Measurements from ENCODE around the gene ADGRD2. TPM values are rescaled to one million over a fixed set of nuclear protein-coding genes. Genes with fewer than 3 reads are reported as not detected.

Gene ADGRD2
- polyA plus RNA-seq, 4 donors: not detected

GRCh38 chr9:124440786-124441185, 9.5 kb upstream of the ADGRD2 start:
- FAIRE-seq: no peak
- H3K4me3 ChIP-seq (ENCODE audit: low read depth in 1 of 3, low read length in 3 of 3): no peak overlapping the region
- no peaks in the 10 kb centered on the region for H3K4me1 ChIP-seq (ENCODE audit: control insufficient read depth in 3 of 3, insufficient read depth in 2 of 3, low read depth in 1 of 3, low read length in 2 of 3)
- H3K27me3 ChIP-seq (ENCODE audit: control insufficient read depth in 3 of 3, insufficient read depth in 3 of 3, low read length in 3 of 3): peaks cover 0 to 2% (median 0%) of the 10 kb centered on the region in 3 donors
- DNase-seq: no peak
- no peak overlapping the region for H3K27ac ChIP-seq (ENCODE audit: low read depth in 1 of 3, low read length in 2 of 3)
- H3K9me3 ChIP-seq (ENCODE audit: control insufficient read depth in 2 of 2, insufficient read depth in 1 of 2, low read depth in 1 of 2, low read length in 1 of 2): peaks cover 0 to 12% of the 10 kb centered on the region in 2 donors
- no peaks in the 10 kb centered on the region for H3K36me3 ChIP-seq (ENCODE audit: control insufficient read depth in 3 of 3, insufficient read depth in 2 of 3, low read depth in 1 of 3, low read length in 3 of 3)
- 76 to 86% (median 79%) methylated on average over 10 of the region's 10 CpGs for WGBS, 3 donors

GRCh38 chr9:124441291-124441690, 9.0 kb upstream of the ADGRD2 start:
- WGBS, 3 donors: 60 to 81% (median 64%) methylated on average over 16 of the region's 16 CpGs
- H3K4me3 ChIP-seq (ENCODE audit: low read depth in 1 of 3, low read length in 3 of 3): no peak overlapping the region
- peaks cover 0 to 12% of the 10 kb centered on the region in 2 donors for H3K9me3 ChIP-seq (ENCODE audit: control insufficient read depth in 2 of 2, insufficient read depth in 1 of 2, low read depth in 1 of 2, low read length in 1 of 2)
- H3K27me3 ChIP-seq (ENCODE audit: control insufficient read depth in 3 of 3, insufficient read depth in 3 of 3, low read length in 3 of 3): peaks cover 0 to 2% (median 0%) of the 10 kb centered on the region in 3 donors
- H3K27ac ChIP-seq (ENCODE audit: low read depth in 1 of 3, low read length in 2 of 3): no peak overlapping the region
- no peaks in the 10 kb centered on the region for H3K36me3 ChIP-seq (ENCODE audit: control insufficient read depth in 3 of 3, insufficient read depth in 2 of 3, low read depth in 1 of 3, low read length in 3 of 3)
- FAIRE-seq: no peak
- H3K4me1 ChIP-seq (ENCODE audit: control insufficient read depth in 3 of 3, insufficient read depth in 2 of 3, low read depth in 1 of 3, low read length in 2 of 3): no peaks in the 10 kb centered on the region
- DNase-seq: no peak

GRCh38 chr9:124442379-124442778, 7.9 kb upstream of the ADGRD2 start:
- H3K27ac ChIP-seq (ENCODE audit: low read depth in 1 of 3, low read length in 2 of 3): no peak overlapping the region
- no peak overlapping the region for H3K4me3 ChIP-seq (ENCODE audit: low read depth in 1 of 3, low read length in 3 of 3)
- peaks cover 0 to 2% (median 0%) of the 10 kb centered on the region in 3 donors for H3K27me3 ChIP-seq (ENCODE audit: control insufficient read depth in 3 of 3, insufficient read depth in 3 of 3, low read length in 3 of 3)
- FAIRE-seq (no peak), DNase-seq (no peak)
- no peaks in the 10 kb centered on the region for H3K36me3 ChIP-seq (ENCODE audit: control insufficient read depth in 3 of 3, insufficient read depth in 2 of 3, low read depth in 1 of 3, low read length in 3 of 3)
- no peaks in the 10 kb centered on the region for H3K4me1 ChIP-seq (ENCODE audit: control insufficient read depth in 3 of 3, insufficient read depth in 2 of 3, low read depth in 1 of 3, low read length in 2 of 3)
- peaks cover 0 to 12% of the 10 kb centered on the region in 2 donors for H3K9me3 ChIP-seq (ENCODE audit: control insufficient read depth in 2 of 2, insufficient read depth in 1 of 2, low read depth in 1 of 2, low read length in 1 of 2)

GRCh38 chr9:124442826-124443225, 7.4 kb upstream of the ADGRD2 start:
- FAIRE-seq: no peak
- DNase-seq: no peak
- Histone ChIP-seq H3K4me3 (ENCODE audit: low read depth in 1 of 3, low read length in 3 of 3) (no peak overlapping the region), H3K9me3 (ENCODE audit: control insufficient read depth in 2 of 2, insufficient read depth in 1 of 2, low read depth in 1 of 2, low read length in 1 of 2) (peaks cover 0 to 12% of the 10 kb centered on the region in 2 donors), H3K4me1 (ENCODE audit: control insufficient read depth in 3 of 3, insufficient read depth in 2 of 3, low read depth in 1 of 3, low read length in 2 of 3) (no peaks in the 10 kb centered on the region), H3K36me3 (ENCODE audit: control insufficient read depth in 3 of 3, insufficient read depth in 2 of 3, low read depth in 1 of 3, low read length in 3 of 3) (no peaks in the 10 kb centered on the region), H3K27ac (ENCODE audit: low read depth in 1 of 3, low read length in 2 of 3) (no peak overlapping the region), H3K27me3 (ENCODE audit: control insufficient read depth in 3 of 3, insufficient read depth in 3 of 3, low read length in 3 of 3) (peaks cover 0 to 2% (median 0%) of the 10 kb centered on the region in 3 donors)
- WGBS, 3 donors: 74 to 81% (median 76%) methylated on average over 3 of the region's 3 CpGs

GRCh38 chr9:124443625-124444024, 6.6 kb upstream of the ADGRD2 start:
- DNase-seq: no peak
- 75 to 86% (median 80%) methylated on average over 2 of the region's 2 CpGs for WGBS, 3 donors
- Histone ChIP-seq H3K4me1 (ENCODE audit: control insufficient read depth in 3 of 3, insufficient read depth in 2 of 3, low read depth in 1 of 3, low read length in 2 of 3) (no peaks in the 10 kb centered on the region), H3K9me3 (ENCODE audit: control insufficient read depth in 2 of 2, insufficient read depth in 1 of 2, low read depth in 1 of 2, low read length in 1 of 2) (peaks cover 0 to 12% of the 10 kb centered on the region in 2 donors), H3K36me3 (ENCODE audit: control insufficient read depth in 3 of 3, insufficient read depth in 2 of 3, low read depth in 1 of 3, low read length in 3 of 3) (no peaks in the 10 kb centered on the region), H3K27me3 (ENCODE audit: control insufficient read depth in 3 of 3, insufficient read depth in 3 of 3, low read length in 3 of 3) (peaks cover 0 to 3% (median 2%) of the 10 kb centered on the region in 3 donors), H3K27ac (ENCODE audit: low read depth in 1 of 3, low read length in 2 of 3) (no peak overlapping the region), H3K4me3 (ENCODE audit: low read depth in 1 of 3, low read length in 3 of 3) (no peak overlapping the region)
- no peak for FAIRE-seq

GRCh38 chr9:124444166-124444565, 6.1 kb upstream of the ADGRD2 start:
- Histone ChIP-seq H3K9me3 (ENCODE audit: control insufficient read depth in 2 of 2, insufficient read depth in 1 of 2, low read depth in 1 of 2, low read length in 1 of 2) (peaks cover 0 to 7% of the 10 kb centered on the region in 2 donors), H3K36me3 (ENCODE audit: control insufficient read depth in 3 of 3, insufficient read depth in 2 of 3, low read depth in 1 of 3, low read length in 3 of 3) (no peaks in the 10 kb centered on the region), H3K27me3 (ENCODE audit: control insufficient read depth in 3 of 3, insufficient read depth in 3 of 3, low read length in 3 of 3) (peaks cover 0 to 4% (median 2%) of the 10 kb centered on the region in 3 donors), H3K27ac (ENCODE audit: low read depth in 1 of 3, low read length in 2 of 3) (no peak overlapping the region), H3K4me1 (ENCODE audit: control insufficient read depth in 3 of 3, insufficient read depth in 2 of 3, low read depth in 1 of 3, low read length in 2 of 3) (no peaks in the 10 kb centered on the region), H3K4me3 (ENCODE audit: low read depth in 1 of 3, low read length in 3 of 3) (no peak overlapping the region)
- WGBS, 3 donors: 71 to 83% (median 81%) methylated on average over 3 of the region's 3 CpGs
- DNase-seq (no peak), FAIRE-seq (no peak)

- Histone ChIP-seq H3K4me3 (ENCODE audit: low read depth in 1 of 3, low read length in 3 of 3) (no peak overlapping the region), H3K36me3 (ENCODE audit: control insufficient read depth in 3 of 3, insufficient read depth in 2 of 3, low read depth in 1 of 3, low read length in 3 of 3) (no peaks in the 10 kb centered on the region), H3K4me1 (ENCODE audit: control insufficient read depth in 3 of 3, insufficient read depth in 2 of 3, low read depth in 1 of 3, low read length in 2 of 3) (peaks cover 0 to 4% (median 0%) of the 10 kb centered on the region in 3 donors), H3K27me3 (ENCODE audit: control insufficient read depth in 3 of 3, insufficient read depth in 3 of 3, low read length in 3 of 3) (peaks cover 5 to 33% (median 21%) of the 10 kb centered on the region in 3 donors), H3K9me3 (ENCODE audit: control insufficient read depth in 2 of 2, insufficient read depth in 1 of 2, low read depth in 1 of 2, low read length in 1 of 2) (peaks cover 0 to 3% of the 10 kb centered on the region in 2 donors), H3K27ac (ENCODE audit: low read depth in 1 of 3, low read length in 2 of 3) (no peak overlapping the region)
- DNase-seq (no peak), FAIRE-seq (no peak)
- WGBS, 3 donors: 54 to 64% (median 62%) methylated on average over 4 of the region's 4 CpGs
These were observed 3.0 kb upstream of the ADGRD2 start for GRCh38 chr9:124447297-124447661.

- H3K4me3 ChIP-seq (ENCODE audit: low read depth in 1 of 3, low read length in 3 of 3): no peak overlapping the region
- WGBS, 3 donors: 78 to 85% (median 82%) methylated on average over 7 of the region's 7 CpGs
- peaks cover 5 to 40% (median 26%) of the 10 kb centered on the region in 3 donors for H3K27me3 ChIP-seq (ENCODE audit: control insufficient read depth in 3 of 3, insufficient read depth in 3 of 3, low read length in 3 of 3)
- H3K9me3 ChIP-seq (ENCODE audit: control insufficient read depth in 2 of 2, insufficient read depth in 1 of 2, low read depth in 1 of 2, low read length in 1 of 2): no peaks in the 10 kb centered on the region
- FAIRE-seq (no peak), DNase-seq (no peak)
- peaks cover 0 to 4% (median 0%) of the 10 kb centered on the region in 3 donors for H3K4me1 ChIP-seq (ENCODE audit: control insufficient read depth in 3 of 3, insufficient read depth in 2 of 3, low read depth in 1 of 3, low read length in 2 of 3)
- H3K36me3 ChIP-seq (ENCODE audit: control insufficient read depth in 3 of 3, insufficient read depth in 2 of 3, low read depth in 1 of 3, low read length in 3 of 3): no peaks in the 10 kb centered on the region
- H3K27ac ChIP-seq (ENCODE audit: low read depth in 1 of 3, low read length in 2 of 3): no peak overlapping the region
These were observed 2.2 kb upstream of the ADGRD2 start for GRCh38 chr9:124448019-124448418.
